MCF 10A (cell line): Measurements from ENCODE around the gene UCN3. TPM values are rescaled to one million over a fixed set of nuclear protein-coding genes. Genes with fewer than 3 reads are reported as not detected.
A peak's percentile ranks its signal among the peaks of the same experiment; 100 is the strongest.

Experiments
- Bru-seq: library from RNA; stranded (reverse); fragments of 400-500 nt; gene quantifications from one replicate; lab custom pipeline; 2021; lab: Mats Ljungman, UMichigan
- BruChase-seq, 2 experiments: library from RNA; stranded (reverse); fragments of 400-500 nt; gene quantifications; one replicate each; lab custom pipeline; 2021; lab: Mats Ljungman, UMichigan
- BruUV-seq: library from RNA; stranded (reverse); fragments of 400-500 nt; replicated peaks from 2 replicates; lab custom pipeline; 2021; lab: Mats Ljungman, UMichigan
- CTCF ChIA-PET: fragments of 300-600 bp; sonication (Branson Sonifier 250); formaldehyde crosslinking; extraction: SDS; loops from one replicate; lab custom pipeline; 2021; ENCODE audit warnings: antibody characterized with exemption, inconsistent platforms; lab: Yijun Ruan, JAX
- POLR2A ChIA-PET: fragments of 300-600, 350-650 bp; sonication (Branson Sonifier 250); formaldehyde crosslinking; extraction: SDS; loops from one replicate; lab custom pipeline; 2020; ENCODE audit warnings: antibody characterized with exemption, inconsistent platforms; lab: Yijun Ruan, JAX
- DNase-seq: peaks from one replicate; pipeline ENCODE4 v3.0.0-alpha.2; 2018; ENCODE audit not compliant: unreplicated experiment
- H3K27ac Mint-ChIP-seq: one replicate; pipeline ENCODE4 v1.8.0; 2022; ENCODE audit warnings: mild to moderate bottlenecking, low read depth, mixed read lengths; ENCODE audit not compliant: unreplicated experiment
- H3K27me3 Mint-ChIP-seq: one replicate; pipeline ENCODE4 v1.8.0; 2022; ENCODE audit warnings: mixed read lengths; ENCODE audit not compliant: insufficient read depth, unreplicated experiment
- H3K36me3 Mint-ChIP-seq: one replicate; pipeline ENCODE4 v1.8.0; 2022; ENCODE audit warnings: mild to moderate bottlenecking, moderate library complexity, mixed read lengths; ENCODE audit not compliant: insufficient read depth, unreplicated experiment
- H3K4me1 Mint-ChIP-seq: one replicate; pipeline ENCODE4 v1.8.0; 2022; ENCODE audit warnings: mixed read lengths; ENCODE audit not compliant: insufficient read depth, unreplicated experiment
- H3K4me3 Mint-ChIP-seq: one replicate; pipeline ENCODE4 v1.8.0; 2022; ENCODE audit warnings: mild to moderate bottlenecking, moderate library complexity, mixed read lengths; ENCODE audit not compliant: unreplicated experiment
- H3K9me3 Mint-ChIP-seq: one replicate; pipeline ENCODE4 v1.8.0; 2022; ENCODE audit warnings: mixed read lengths; ENCODE audit not compliant: unreplicated experiment
- intact Hi-C: fragments of 100-400 bp; cut with micrococcal nuclease; formaldehyde crosslinking; loops from 2 replicates; pipeline ENCODE4 v1.14.1; 2022
- long read RNA-seq: library from polyadenylated mRNA; stranded (forward); transcript quantifications from one replicate; pipeline ENCODE4 v2.0.0, GENCODE V29; 2022
- total RNA-seq: library from RNA; stranded (reverse); gene quantifications from 2 replicates; pipeline ENCODE4 v1.2.3, GENCODE V29; 2022
- TF ChIP-seq, protein P1 (sequence below): fragments of 200-600 bp; IDR thresholded peaks from one replicate; pipeline ENCODE4 v1.8.0; 2022; ENCODE audit warnings: antibody characterized with exemption, mild to moderate bottlenecking; ENCODE audit not compliant: unreplicated experiment

UCN3 gene, protein sequence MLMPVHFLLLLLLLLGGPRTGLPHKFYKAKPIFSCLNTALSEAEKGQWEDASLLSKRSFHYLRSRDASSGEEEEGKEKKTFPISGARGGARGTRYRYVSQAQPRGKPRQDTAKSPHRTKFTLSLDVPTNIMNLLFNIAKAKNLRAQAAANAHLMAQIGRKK
- total RNA-seq, result not detected in 2 replicates
- Bru-seq, nascent RNA, result not detected
- not detected for BruChase-seq, experiment 1, labeled RNA remaining after a 6-hour chase
- not detected for BruChase-seq, experiment 2, labeled RNA remaining after a 2-hour chase
- long read RNA-seq, result 0 reads

DNA sequence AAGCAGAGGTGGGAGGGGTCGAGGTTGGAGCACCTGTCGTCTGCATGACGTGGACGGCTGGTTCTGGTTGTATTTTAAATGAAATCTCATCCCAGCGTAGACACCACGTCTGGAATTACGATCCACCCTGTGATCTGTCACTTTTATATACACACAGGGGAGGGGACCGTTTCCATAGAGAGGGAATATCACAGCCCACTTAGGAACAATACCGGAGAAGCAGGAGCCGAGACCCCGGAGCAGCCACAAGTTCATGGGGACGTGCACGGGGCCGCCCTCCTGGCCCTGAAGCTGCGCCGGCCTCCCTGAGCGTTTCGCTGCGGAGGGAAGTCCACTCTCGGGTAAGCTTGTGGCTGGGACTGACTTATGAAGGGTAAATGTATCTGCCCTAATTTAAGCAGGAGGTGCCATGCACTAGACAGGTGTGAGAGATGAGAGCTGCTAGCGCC lies at the start of gene UCN3:
Gene UCN3, plus strand, starts transcription at position 77 of the 449 bp plus-strand sequence. CDS start 8,755 bp downstream, outside the sequence.
- ChIA-PET CTCF (interaction anchor here (0.6 kb wide), 1 partner anchor 57 kb away, joined by 3 read pairs; no protein-coding TSS in a partner anchor), POLR2A (interaction anchor here (0.5 kb wide), 1 partner anchor 1020 kb away, joined by 3 read pairs; no protein-coding TSS in a partner anchor)
- intact Hi-C loops, result no loop called here
- H3K4me3 Mint-ChIP-seq, result no peak within 1 kb of the TSS
- H3K27ac Mint-ChIP-seq, result no peak within 1 kb of the TSS
- DNase-seq, result no peak
- BruUV-seq, result no TSS peak
- H3K4me1 Mint-ChIP-seq, result no peaks in the 10 kb centered on the region
- no peaks in the 10 kb centered on the region for H3K36me3 Mint-ChIP-seq
- no peaks in the 10 kb centered on the region for H3K9me3 Mint-ChIP-seq
- H3K27me3 Mint-ChIP-seq, result peaks cover 45% of the 10 kb centered on the region
- TF ChIP-seq, protein P1, sequence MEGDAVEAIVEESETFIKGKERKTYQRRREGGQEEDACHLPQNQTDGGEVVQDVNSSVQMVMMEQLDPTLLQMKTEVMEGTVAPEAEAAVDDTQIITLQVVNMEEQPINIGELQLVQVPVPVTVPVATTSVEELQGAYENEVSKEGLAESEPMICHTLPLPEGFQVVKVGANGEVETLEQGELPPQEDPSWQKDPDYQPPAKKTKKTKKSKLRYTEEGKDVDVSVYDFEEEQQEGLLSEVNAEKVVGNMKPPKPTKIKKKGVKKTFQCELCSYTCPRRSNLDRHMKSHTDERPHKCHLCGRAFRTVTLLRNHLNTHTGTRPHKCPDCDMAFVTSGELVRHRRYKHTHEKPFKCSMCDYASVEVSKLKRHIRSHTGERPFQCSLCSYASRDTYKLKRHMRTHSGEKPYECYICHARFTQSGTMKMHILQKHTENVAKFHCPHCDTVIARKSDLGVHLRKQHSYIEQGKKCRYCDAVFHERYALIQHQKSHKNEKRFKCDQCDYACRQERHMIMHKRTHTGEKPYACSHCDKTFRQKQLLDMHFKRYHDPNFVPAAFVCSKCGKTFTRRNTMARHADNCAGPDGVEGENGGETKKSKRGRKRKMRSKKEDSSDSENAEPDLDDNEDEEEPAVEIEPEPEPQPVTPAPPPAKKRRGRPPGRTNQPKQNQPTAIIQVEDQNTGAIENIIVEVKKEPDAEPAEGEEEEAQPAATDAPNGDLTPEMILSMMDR, result no peak

DNA sequence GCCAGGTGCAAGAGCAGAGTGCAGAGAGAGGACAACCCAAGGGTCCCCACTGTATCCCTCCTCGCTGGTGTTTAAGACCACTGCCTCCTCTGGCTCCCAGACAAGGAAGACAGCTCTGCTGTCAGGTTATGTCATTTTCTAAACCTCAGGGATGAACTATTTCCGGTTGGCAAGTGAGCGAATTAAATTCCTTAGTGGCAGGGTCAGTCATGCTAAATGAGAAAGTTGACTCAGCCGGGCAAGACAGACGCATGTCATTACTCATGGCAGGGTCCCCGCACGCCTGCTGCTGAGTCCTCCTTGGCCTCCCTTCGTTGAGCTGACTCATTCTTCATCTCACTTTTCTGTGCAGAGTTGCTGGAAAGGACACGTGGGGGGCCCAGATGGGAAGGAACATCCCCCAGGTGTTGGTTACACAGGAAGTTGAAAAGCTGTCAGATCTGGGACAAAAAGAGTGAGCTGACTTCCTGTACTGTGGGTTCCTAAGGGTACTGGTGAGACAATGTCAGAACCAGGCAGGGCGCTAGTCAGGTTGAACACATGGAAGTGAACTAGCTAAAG lies 47.1 kb upstream of the UCN3 start:
- no peaks in the 10 kb centered on the region for H3K36me3 Mint-ChIP-seq
- H3K27me3 Mint-ChIP-seq, result no peaks in the 10 kb centered on the region
- CTCF ChIA-PET, result interaction anchor here (0.6 to 1.1 kb wide), 4 partner anchors 20 to 136 kb away, joined by 3 read pairs; no protein-coding TSS in a partner anchor
- H3K9me3 Mint-ChIP-seq, result peaks cover 7% of the 10 kb centered on the region
- BruUV-seq, result no TSS peak
- no peak overlapping the region for H3K4me3 Mint-ChIP-seq
- H3K27ac Mint-ChIP-seq, result peak overlapping the region; percentile 80
- peaks cover 18% of the 10 kb centered on the region for H3K4me1 Mint-ChIP-seq
- POLR2A ChIA-PET, result interaction anchor here (0.5 to 1.1 kb wide), 2 partner anchors 116 to 228 kb away, joined by 3 read pairs; no protein-coding TSS in a partner anchor
- DNase-seq, result peak; percentile 87
- TF ChIP-seq, protein P1, result no peak
- intact Hi-C loops, result no loop called here

DNA sequence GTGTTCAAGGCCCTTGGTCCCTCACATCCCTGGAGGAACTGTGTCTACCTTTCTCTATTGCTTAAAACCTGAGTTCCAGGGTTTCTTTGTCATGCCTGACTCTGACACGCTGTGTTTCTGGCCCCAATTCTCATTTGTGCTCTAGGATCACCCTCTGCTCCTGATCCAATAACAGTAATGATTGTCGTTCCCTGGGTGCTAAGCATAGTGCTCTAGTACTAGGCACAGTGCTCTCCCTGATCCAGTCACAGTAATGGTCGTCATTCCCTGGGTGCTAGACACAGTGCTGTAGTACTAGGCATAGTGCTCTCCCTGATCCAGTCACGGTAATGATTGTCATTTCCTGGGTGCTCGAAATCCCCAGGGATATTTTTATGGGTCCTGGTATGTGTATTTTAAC lies 46.6 kb upstream of the UCN3 start:
- Mint-ChIP-seq H3K9me3 (peaks cover 7% of the 10 kb centered on the region), H3K4me1 (peaks cover 18% of the 10 kb centered on the region), H3K27me3 (no peaks in the 10 kb centered on the region), H3K36me3 (no peaks in the 10 kb centered on the region), H3K4me3 (no peak overlapping the region), H3K27ac (peak overlapping the region; percentile 80)
- POLR2A ChIA-PET, result interaction anchor here (1.1 kb wide), 1 partner anchor 116 kb away, joined by 3 read pairs; no protein-coding TSS in a partner anchor
- CTCF ChIA-PET, result interaction anchor here (0.7 to 1.1 kb wide), 3 partner anchors 20 to 137 kb away, joined by 3 read pairs; no protein-coding TSS in a partner anchor
- TSS peak; percentile 79 for BruUV-seq
- DNase-seq, result no peak
- intact Hi-C loops, result no loop called here
- TF ChIP-seq, protein P1, result no peak

DNA sequence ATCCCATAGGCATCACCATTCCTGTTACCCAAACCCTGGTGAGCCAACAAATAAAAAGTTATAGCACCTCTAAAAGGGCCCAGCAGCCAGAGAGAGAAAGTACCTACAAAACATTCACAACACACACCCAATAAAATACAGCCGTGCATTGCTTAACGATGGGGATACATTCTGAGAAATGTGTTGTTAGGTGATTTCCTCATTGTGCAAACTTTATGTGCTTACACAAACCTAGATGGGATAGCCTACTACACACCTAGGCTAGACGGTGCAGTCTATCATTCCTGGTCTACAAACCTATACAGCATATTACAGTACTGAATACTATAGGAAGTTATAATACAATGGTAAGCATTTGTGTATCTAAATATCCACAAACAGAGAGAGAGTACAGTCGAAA lies 44.9 kb upstream of the UCN3 start:
- ChIA-PET POLR2A (interaction anchor here (1.1 kb wide), 1 partner anchor 28 kb away, joined by 3 read pairs; no protein-coding TSS in a partner anchor), CTCF (interaction anchor here (0.6 kb wide), 1 partner anchor 11 kb away, joined by 7 read pairs; no protein-coding TSS in a partner anchor)
- Mint-ChIP-seq H3K4me1 (peaks cover 18% of the 10 kb centered on the region), H3K4me3 (no peak overlapping the region), H3K36me3 (no peaks in the 10 kb centered on the region), H3K9me3 (peaks cover 7% of the 10 kb centered on the region), H3K27me3 (no peaks in the 10 kb centered on the region), H3K27ac (no peak overlapping the region)
- intact Hi-C loops, result no loop called here
- DNase-seq, result no peak
- no TSS peak for BruUV-seq
- TF ChIP-seq, protein P1, result no peak
